ENCODE data around the gene APEH.

The APEH gene

DNA sequence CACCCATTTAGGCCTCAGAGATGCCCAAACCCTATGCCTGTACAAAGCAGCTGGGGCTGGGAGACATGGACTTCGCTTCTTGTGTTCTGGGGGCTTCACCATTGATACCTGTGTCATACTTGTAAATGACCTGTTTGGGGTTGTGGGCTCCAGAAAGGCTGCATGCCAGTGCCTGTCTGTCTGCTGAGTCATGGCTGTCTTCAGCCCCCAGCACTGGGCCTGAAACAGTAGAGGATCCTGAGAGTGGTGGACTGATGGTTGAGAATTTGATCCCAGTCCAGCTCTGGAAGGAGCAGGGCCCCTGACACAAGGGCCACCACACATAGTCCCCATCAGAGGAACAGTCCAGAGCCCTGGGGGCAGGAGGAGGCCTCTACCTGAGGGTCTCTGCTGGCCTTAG lies 24.6 kb upstream of the APEH start:
- TF ChIP-seq TEAD4 (IDR thresholded peaks at IDR 0.05) (no peak), CREB1 (IDR thresholded peaks at IDR 0.05; ENCODE audit: low read depth) (no peak), YY1 (IDR thresholded peaks at IDR 0.05; ENCODE audit: low read depth) (no peak), ZBTB7A (IDR thresholded peaks at IDR 0.05; ENCODE audit: low read depth) (no peak), CEBPB (IDR thresholded peaks at IDR 0.05) (no peak), FOXM1 (IDR thresholded peaks at IDR 0.05; ENCODE audit: borderline replicate concordance, low read depth) (no peak), TAF1 (IDR thresholded peaks at IDR 0.05; ENCODE audit: low read depth) (no peak), RAD21 (IDR thresholded peaks at IDR 0.05; ENCODE audit: low read depth) (no peak), EGR1 (IDR thresholded peaks at IDR 0.05) (no peak)
- TF ChIP-seq, protein P1, sequence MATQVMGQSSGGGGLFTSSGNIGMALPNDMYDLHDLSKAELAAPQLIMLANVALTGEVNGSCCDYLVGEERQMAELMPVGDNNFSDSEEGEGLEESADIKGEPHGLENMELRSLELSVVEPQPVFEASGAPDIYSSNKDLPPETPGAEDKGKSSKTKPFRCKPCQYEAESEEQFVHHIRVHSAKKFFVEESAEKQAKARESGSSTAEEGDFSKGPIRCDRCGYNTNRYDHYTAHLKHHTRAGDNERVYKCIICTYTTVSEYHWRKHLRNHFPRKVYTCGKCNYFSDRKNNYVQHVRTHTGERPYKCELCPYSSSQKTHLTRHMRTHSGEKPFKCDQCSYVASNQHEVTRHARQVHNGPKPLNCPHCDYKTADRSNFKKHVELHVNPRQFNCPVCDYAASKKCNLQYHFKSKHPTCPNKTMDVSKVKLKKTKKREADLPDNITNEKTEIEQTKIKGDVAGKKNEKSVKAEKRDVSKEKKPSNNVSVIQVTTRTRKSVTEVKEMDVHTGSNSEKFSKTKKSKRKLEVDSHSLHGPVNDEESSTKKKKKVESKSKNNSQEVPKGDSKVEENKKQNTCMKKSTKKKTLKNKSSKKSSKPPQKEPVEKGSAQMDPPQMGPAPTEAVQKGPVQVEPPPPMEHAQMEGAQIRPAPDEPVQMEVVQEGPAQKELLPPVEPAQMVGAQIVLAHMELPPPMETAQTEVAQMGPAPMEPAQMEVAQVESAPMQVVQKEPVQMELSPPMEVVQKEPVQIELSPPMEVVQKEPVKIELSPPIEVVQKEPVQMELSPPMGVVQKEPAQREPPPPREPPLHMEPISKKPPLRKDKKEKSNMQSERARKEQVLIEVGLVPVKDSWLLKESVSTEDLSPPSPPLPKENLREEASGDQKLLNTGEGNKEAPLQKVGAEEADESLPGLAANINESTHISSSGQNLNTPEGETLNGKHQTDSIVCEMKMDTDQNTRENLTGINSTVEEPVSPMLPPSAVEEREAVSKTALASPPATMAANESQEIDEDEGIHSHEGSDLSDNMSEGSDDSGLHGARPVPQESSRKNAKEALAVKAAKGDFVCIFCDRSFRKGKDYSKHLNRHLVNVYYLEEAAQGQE (IDR thresholded peaks at IDR 0.05; ENCODE audit: low read depth), result no peak
- TF ChIP-seq, protein P2, sequence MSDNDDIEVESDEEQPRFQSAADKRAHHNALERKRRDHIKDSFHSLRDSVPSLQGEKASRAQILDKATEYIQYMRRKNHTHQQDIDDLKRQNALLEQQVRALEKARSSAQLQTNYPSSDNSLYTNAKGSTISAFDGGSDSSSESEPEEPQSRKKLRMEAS (IDR thresholded peaks at IDR 0.05), result no peak

DNA sequence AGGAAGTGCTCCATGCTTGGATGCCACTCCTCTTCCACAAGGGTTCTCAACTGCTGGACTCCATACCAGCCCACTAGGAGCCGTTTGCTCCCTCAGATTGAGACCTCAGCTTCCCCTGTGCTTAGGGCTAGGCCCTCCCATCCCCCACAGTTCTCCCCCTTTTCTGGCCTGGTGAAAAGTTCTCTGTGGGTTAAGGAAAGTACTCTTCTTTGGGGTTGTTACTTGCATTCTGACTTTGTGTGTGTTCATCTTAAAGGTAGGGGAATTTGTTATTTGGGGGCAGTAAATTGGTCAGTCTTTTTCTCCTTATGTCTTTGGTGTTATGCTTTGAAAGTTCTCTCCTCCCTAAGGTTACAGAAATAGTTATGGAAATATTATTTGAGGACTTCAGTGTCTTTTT lies 24.0 kb upstream of the APEH start:
- TF ChIP-seq TEAD4 (IDR thresholded peaks at IDR 0.05) (no peak), ZBTB7A (IDR thresholded peaks at IDR 0.05; ENCODE audit: low read depth) (no peak)
- TF ChIP-seq, protein P2 (IDR thresholded peaks at IDR 0.05), result no peak

DNA sequence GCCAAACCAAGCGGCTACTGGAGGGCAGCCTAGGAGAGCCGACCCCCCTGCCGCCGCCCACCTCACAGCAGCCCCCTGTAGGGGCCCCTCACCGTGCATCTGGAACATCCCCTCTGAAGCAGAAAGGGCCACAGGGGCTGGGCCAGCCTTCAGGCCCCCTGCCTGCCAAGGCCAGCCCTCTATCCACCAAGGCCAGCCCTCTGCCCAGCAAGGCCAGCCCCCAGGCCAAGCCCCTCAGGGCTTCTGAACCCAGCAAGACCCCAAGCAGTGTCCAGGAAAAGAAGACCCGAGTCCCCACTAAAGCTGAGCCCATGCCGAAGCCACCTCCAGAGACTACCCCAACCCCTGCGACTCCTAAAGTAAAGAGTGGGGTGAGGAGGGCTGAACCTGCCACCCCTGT lies 23.5 kb upstream of the APEH start:
- TF ChIP-seq YY1 (IDR thresholded peaks at IDR 0.05; ENCODE audit: low read depth) (no peak), FOXM1 (IDR thresholded peaks at IDR 0.05; ENCODE audit: borderline replicate concordance, low read depth) (no peak), NFIC (IDR thresholded peaks at IDR 0.05) (no peak), EGR1 (IDR thresholded peaks at IDR 0.05) (no peak), TAF1 (IDR thresholded peaks at IDR 0.05; ENCODE audit: low read depth) (no peak), CREB1 (IDR thresholded peaks at IDR 0.05; ENCODE audit: low read depth) (no peak), CEBPB (IDR thresholded peaks at IDR 0.05) (no peak), TEAD4 (IDR thresholded peaks at IDR 0.05) (no peak), EP300 (IDR thresholded peaks at IDR 0.05; ENCODE audit: borderline replicate concordance) (no peak), ZBTB7A (IDR thresholded peaks at IDR 0.05; ENCODE audit: low read depth) (no peak), TCF12 (IDR thresholded peaks at IDR 0.05; ENCODE audit: low read depth) (no peak)
- TF ChIP-seq, protein P3, sequence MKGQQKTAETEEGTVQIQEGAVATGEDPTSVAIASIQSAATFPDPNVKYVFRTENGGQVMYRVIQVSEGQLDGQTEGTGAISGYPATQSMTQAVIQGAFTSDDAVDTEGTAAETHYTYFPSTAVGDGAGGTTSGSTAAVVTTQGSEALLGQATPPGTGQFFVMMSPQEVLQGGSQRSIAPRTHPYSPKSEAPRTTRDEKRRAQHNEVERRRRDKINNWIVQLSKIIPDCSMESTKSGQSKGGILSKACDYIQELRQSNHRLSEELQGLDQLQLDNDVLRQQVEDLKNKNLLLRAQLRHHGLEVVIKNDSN (IDR thresholded peaks at IDR 0.05), result no peak
- TF ChIP-seq, protein P1 (IDR thresholded peaks at IDR 0.05; ENCODE audit: low read depth), result no peak
- TF ChIP-seq, protein P2 (IDR thresholded peaks at IDR 0.05), result no peak

DNA sequence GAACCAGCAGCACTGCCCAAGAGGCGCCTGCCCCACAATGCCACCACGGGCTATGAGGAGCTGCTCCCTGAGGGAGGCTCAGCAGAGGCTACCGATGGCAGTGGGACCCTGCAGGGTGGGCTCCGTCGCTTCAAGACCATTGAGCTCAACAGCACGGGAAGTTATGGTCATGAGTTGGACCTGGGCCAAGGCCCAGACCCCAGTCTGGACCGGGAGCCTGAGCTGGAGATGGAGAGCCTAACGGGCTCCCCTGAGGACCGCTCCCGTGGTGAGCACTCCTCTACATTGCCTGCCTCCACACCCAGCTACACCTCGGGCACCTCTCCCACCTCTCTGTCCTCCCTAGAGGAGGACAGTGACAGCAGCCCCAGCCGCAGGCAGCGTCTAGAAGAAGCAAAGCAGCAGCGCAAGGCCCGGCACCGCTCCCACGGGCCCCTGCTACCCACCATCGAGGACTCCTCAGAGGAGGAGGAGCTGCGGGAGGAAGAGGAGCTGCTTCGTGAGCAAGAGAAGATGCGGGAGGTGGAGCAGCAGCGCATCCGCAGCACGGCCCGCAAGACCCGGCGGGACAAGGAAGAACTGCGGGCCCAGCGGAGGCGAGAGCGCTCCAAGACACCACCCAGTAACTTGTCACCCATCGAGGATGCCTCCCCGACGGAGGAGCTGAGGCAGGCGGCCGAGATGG lies 21.8 kb upstream of the APEH start:
- TF ChIP-seq CEBPB (IDR thresholded peaks at IDR 0.05) (no peak), EGR1 (IDR thresholded peaks at IDR 0.05) (no peak), CREB1 (IDR thresholded peaks at IDR 0.05; ENCODE audit: low read depth) (no peak), YY1 (IDR thresholded peaks at IDR 0.05; ENCODE audit: low read depth) (no peak), TEAD4 (IDR thresholded peaks at IDR 0.05) (no peak), NFIC (IDR thresholded peaks at IDR 0.05) (no peak), FOXM1 (IDR thresholded peaks at IDR 0.05; ENCODE audit: borderline replicate concordance, low read depth) (no peak)
- TF ChIP-seq, protein P1 (IDR thresholded peaks at IDR 0.05; ENCODE audit: low read depth), result no peak
- TF ChIP-seq, protein P3 (IDR thresholded peaks at IDR 0.05), result no peak
